Skeletal muscle satellite cell (primary cell): Measurements from ENCODE around the gene C17orf67.

Source experiments
- H3K27me3 ChIP-seq: 2 replicates; pipeline ENCODE4 v1.7.0; 2013; ENCODE audit warnings: low read length; ENCODE audit not compliant: control insufficient read depth, insufficient read depth
- H3K36me3 ChIP-seq: 2 replicates; pipeline ENCODE4 v1.7.0; 2013; ENCODE audit warnings: mild to moderate bottlenecking, control low read depth, low read length; ENCODE audit not compliant: insufficient read depth
- H3K4me1 ChIP-seq: 2 replicates; pipeline ENCODE4 v1.7.0; 2013; ENCODE audit warnings: low read length; ENCODE audit not compliant: control insufficient read depth, insufficient read depth
- H3K4me2 ChIP-seq: 2 replicates; pipeline ENCODE4 v1.7.0; 2013; ENCODE audit warnings: mild to moderate bottlenecking, low read length
- H3K4me3 ChIP-seq: 2 replicates; pipeline ENCODE4 v1.7.0; 2013; ENCODE audit warnings: low read length
- H3K9ac ChIP-seq: 2 replicates; pipeline ENCODE4 v1.7.0; 2013; ENCODE audit warnings: mild to moderate bottlenecking, low read depth, low read length, moderate library complexity
- H3K9me3 ChIP-seq: replicated peaks from 2 replicates; pipeline ENCODE4 v1.7.0; 2013; ENCODE audit warnings: mild to moderate bottlenecking, control low read depth, low read length

Gene C17orf67

DNA sequence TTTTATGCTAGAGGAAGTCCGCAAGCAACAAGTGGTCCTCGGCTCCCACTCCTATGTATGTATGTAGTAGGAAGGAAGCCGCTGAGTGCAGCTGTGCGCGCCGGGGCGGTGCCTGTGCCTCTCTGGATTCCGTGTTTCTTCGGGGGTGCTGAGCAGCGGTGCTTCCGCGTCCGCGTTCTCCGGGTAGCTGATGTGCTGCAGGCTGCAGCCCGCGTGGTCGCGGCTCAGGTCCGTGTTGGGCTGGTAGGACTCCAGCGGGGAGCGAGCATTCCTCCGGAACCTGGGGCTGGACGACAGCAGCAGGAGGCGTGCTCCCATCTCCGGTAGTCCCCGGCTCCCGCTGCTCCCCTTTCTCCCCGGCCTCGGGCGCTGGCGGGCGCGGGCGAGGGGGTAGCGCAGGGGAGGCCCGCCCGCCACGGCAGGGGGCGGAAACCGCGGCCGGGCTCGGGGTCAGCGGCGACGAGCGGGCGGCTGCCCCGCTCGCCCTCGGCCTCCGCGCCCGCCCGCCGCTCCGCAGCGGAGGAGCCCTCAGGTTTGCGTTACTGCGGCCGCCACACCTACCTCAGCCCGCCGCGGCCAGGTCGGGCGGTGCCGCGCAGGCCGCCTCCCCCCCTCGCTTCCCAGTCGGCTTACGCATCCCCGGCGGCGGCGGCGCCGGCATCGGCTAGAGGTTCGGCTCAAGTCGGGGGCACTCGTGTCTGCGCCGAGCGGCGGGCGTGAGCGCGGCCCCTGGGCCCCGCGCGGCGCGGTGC is 487 bp downstream of the C17orf67 start:
- Histone ChIP-seq H3K4me2 (peak overlapping the region; percentile 98), H3K36me3 (no peaks in the 10 kb centered on the region), H3K4me1 (peaks cover 22% of the 10 kb centered on the region)

GRCh38 chr17:56832446-56832845 is 1.3 kb downstream of the C17orf67 start:
- no peaks in the 10 kb centered on the region for H3K9me3 ChIP-seq
- H3K27me3 ChIP-seq = no peaks in the 10 kb centered on the region
- peak overlapping the region; percentile 94 for H3K4me3 ChIP-seq
- H3K4me1 ChIP-seq = peaks cover 22% of the 10 kb centered on the region
- peak overlapping the region; percentile 98 for H3K4me2 ChIP-seq
- H3K36me3 ChIP-seq = no peaks in the 10 kb centered on the region
- peak overlapping the region; percentile 83 for H3K9ac ChIP-seq

More for the DNA sequence above, 487 bp downstream of the C17orf67 start:
- Histone ChIP-seq H3K9ac (peak overlapping the region; percentile 83), H3K27me3 (no peaks in the 10 kb centered on the region), H3K9me3 (no peaks in the 10 kb centered on the region), H3K4me3 (peak overlapping the region; percentile 94)

- Histone ChIP-seq H3K4me3 (no peak overlapping the region), H3K27me3 (no peaks in the 10 kb centered on the region), H3K4me1 (peaks cover 22% of the 10 kb centered on the region), H3K36me3 (no peaks in the 10 kb centered on the region), H3K9me3 (no peaks in the 10 kb centered on the region), H3K4me2 (no peak overlapping the region), H3K9ac (no peak overlapping the region)
Measured at GRCh38 chr17:56831369-56832095, 2.2 kb downstream of the C17orf67 start.

DNA sequence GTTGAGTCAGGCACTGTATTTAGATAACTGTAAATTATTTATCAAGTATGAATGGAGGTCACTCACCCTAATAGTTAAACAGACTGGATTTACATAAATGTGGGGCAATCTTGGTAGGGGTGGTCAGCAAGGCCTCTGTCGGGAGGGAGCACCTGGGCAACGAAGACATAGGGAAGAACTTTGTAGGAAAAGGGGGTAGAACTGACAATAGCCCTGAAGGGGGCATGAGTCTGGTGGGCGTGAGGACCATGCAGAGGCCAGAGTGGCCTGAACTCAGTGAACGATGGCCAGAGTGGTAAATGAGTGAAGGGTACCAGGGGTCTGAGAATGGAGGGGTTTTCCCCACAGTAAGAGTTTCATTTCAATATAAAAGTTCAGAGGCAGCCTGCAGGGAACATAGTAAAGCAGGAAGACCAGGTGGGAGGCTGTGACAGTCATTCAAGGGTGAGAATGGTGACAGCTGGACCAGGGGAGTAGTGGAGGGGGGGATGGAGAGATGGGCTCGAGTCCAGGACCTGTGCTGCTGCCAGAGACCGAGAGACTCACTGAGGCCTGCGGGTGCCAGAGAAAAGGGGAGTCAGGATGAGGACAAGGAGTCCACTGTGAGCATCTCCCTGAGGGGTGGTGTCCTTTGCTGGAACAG is 2.9 kb downstream of the C17orf67 start:
- no peaks in the 10 kb centered on the region for H3K9me3 ChIP-seq
- no peak overlapping the region for H3K9ac ChIP-seq
- no peaks in the 10 kb centered on the region for H3K27me3 ChIP-seq
- no peak overlapping the region for H3K4me2 ChIP-seq
- H3K36me3 ChIP-seq = no peaks in the 10 kb centered on the region
- no peak overlapping the region for H3K4me3 ChIP-seq
- H3K4me1 ChIP-seq = peaks cover 22% of the 10 kb centered on the region

GRCh38 chr17:56826611-56827414 is 6.9 kb downstream of the C17orf67 start:
- Histone ChIP-seq H3K27me3 (no peaks in the 10 kb centered on the region), H3K9ac (no peak overlapping the region), H3K9me3 (no peaks in the 10 kb centered on the region), H3K4me3 (no peak overlapping the region), H3K4me2 (no peak overlapping the region), H3K4me1 (no peaks in the 10 kb centered on the region), H3K36me3 (no peaks in the 10 kb centered on the region)

- Histone ChIP-seq H3K4me1 (no peaks in the 10 kb centered on the region), H3K4me2 (no peak overlapping the region), H3K27me3 (no peaks in the 10 kb centered on the region), H3K4me3 (no peak overlapping the region), H3K36me3 (no peaks in the 10 kb centered on the region), H3K9me3 (no peaks in the 10 kb centered on the region), H3K9ac (no peak overlapping the region)
Measured at GRCh38 chr17:56824503-56824902, 9.2 kb downstream of the C17orf67 start.

- no peaks in the 10 kb centered on the region for H3K4me1 ChIP-seq
- no peaks in the 10 kb centered on the region for H3K9me3 ChIP-seq
- H3K4me2 ChIP-seq = no peak overlapping the region
- no peaks in the 10 kb centered on the region for H3K36me3 ChIP-seq
- H3K27me3 ChIP-seq = no peaks in the 10 kb centered on the region
- H3K9ac ChIP-seq = no peak overlapping the region
- H3K4me3 ChIP-seq = no peak overlapping the region
Measured at GRCh38 chr17:56823848-56824247, 9.9 kb downstream of the C17orf67 start.

DNA sequence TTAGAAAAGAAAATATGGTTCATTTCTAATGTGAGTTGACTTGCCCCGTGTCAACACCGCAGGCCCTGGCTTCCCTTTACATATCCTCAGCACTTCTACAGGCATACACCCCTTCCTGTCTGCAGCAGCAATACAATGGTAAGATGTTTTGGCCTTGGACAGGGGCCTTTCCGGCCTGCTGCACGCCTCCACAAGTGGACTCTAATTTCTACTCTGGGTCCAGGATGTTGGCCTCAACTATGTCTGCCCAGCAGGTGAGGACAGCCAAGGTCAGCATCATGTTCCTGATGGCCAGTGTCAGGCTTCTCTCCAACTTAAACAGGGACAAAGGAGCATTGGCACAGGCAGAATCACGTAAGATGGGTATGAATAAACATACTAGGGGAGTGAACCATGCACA is 11.0 kb downstream of the C17orf67 start:
- Histone ChIP-seq H3K36me3 (no peaks in the 10 kb centered on the region), H3K4me2 (no peak overlapping the region), H3K9me3 (no peaks in the 10 kb centered on the region), H3K9ac (no peak overlapping the region), H3K27me3 (no peaks in the 10 kb centered on the region), H3K4me1 (no peaks in the 10 kb centered on the region), H3K4me3 (no peak overlapping the region)

DNA sequence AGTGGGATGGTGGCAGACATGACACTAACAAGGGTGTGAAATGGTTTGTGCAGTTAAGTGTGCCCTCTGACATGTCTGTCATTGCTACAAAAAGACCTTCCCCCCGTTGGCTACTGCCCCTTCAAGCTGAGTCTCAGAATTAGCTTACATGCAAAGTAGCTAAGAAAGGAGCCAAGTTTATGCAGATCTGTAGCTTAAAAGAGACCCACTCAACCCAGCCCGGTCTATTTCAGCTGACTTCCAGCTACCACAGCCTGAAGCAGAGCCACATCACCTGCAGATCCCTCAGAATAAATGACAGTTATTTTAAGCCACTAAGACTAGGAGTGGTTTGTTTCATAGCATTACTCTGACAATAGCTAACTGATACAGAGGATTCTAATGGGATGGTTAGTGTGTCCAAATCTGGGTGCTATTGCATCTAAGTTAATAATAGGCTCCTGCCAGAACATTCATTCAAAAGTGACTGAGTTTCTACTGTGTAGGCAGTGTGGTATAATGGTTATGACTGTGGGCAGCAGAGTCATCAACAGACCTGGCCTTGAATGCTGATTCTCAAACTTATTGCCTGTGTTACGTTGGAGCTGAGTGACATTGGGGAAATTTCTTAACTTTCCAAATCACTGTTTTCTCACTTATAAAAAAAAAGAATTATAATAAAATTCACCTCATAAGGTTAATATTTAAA is 11.7 kb downstream of the C17orf67 start:
- no peaks in the 10 kb centered on the region for H3K36me3 ChIP-seq
- H3K4me3 ChIP-seq = no peak overlapping the region
- H3K4me1 ChIP-seq = no peaks in the 10 kb centered on the region
- H3K27me3 ChIP-seq = no peaks in the 10 kb centered on the region
- H3K9ac ChIP-seq = no peak overlapping the region
- no peak overlapping the region for H3K4me2 ChIP-seq
- H3K9me3 ChIP-seq = no peaks in the 10 kb centered on the region

GRCh38 chr17:56820207-56820606 is 13.5 kb downstream of the C17orf67 start:
- no peaks in the 10 kb centered on the region for H3K9me3 ChIP-seq
- H3K9ac ChIP-seq = no peak overlapping the region
- H3K4me3 ChIP-seq = no peak overlapping the region
- H3K4me2 ChIP-seq = no peak overlapping the region
- no peaks in the 10 kb centered on the region for H3K4me1 ChIP-seq
- H3K36me3 ChIP-seq = no peaks in the 10 kb centered on the region
- H3K27me3 ChIP-seq = no peaks in the 10 kb centered on the region
